Stimulated activated naive B cell treated with anti-CD40 and anti-IgM and Interleukin-4, amounts not matched to agents 10 μg/mL and 1 μg/mL and 100 μg/mL, for 72 hours (primary cell): ENCODE data around the gene APBB1IP.
"Not testable (repeated sequence)": the region's sequence is repeated elsewhere in the genome, so short reads cannot be mapped to it uniquely, and the experiment has no call there.

ENCODE experiments used
- ATAC-seq, 2 donors: fragments of 150-1000 bp; cut with Tn5 transposase; replicated peaks; 2 replicates each; pipeline ENCODE4 v1.10.0; 2021; ENCODE audit warnings: moderate library complexity in 1 of 2
- DNase-seq: peaks from one replicate; pipeline ENCODE4 v3.0.0; 2021
- H3K27ac Mint-ChIP-seq: one replicate; pipeline ENCODE4 v1.8.0; 2022; ENCODE audit warnings: mild to moderate bottlenecking, mixed read lengths
- H3K27me3 Mint-ChIP-seq, 2 donors: one replicate each; pipeline ENCODE4 v1.8.0; 2022; ENCODE audit warnings: mixed read lengths in 2 of 2
- H3K36me3 Mint-ChIP-seq, 2 donors: one replicate each; pipeline ENCODE4 v1.8.0; 2022; ENCODE audit warnings: mixed read lengths in 2 of 2, mild to moderate bottlenecking in 1 of 2
- H3K4me1 Mint-ChIP-seq, 2 donors: one replicate each; pipeline ENCODE4 v1.8.0; 2022; ENCODE audit warnings: mixed read lengths in 2 of 2, mild to moderate bottlenecking in 1 of 2
- H3K4me3 Mint-ChIP-seq, 2 donors: one replicate each; pipeline ENCODE4 v1.8.0; 2022; ENCODE audit warnings: mild to moderate bottlenecking in 2 of 2, mixed read lengths in 2 of 2, moderate library complexity in 1 of 2
- H3K9me3 Mint-ChIP-seq, 2 donors: one replicate each; pipeline ENCODE4 v1.8.0; 2022; ENCODE audit warnings: mixed read lengths in 2 of 2, mild to moderate bottlenecking in 1 of 2

Gene APBB1IP

DNA sequence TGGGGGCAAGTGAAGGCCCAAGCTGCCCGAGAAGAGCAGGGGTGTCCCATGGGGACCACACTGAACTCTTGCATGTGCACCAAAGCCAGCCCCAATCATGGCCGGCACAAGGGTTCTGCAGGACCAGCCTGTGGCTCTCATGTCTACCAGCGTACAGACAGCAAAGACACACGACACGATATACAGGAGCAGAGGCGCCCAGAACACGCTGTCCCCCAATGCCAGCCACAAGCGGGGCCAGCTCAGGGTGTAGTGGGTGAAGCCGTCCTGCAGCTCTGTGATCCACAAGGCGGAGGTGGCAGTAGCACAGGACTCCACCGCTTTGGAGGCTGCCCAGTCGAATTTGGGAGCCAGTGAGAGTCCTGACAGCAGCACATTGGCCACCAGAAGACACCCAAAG is 150.5 kb downstream of the APBB1IP start:
- no peak overlapping the region for H3K4me3 Mint-ChIP-seq
- H3K4me1 Mint-ChIP-seq, result no peaks in the 10 kb centered on the region
- no peak for ATAC-seq
- no peaks in the 10 kb centered on the region for H3K9me3 Mint-ChIP-seq
- H3K27ac Mint-ChIP-seq, result no peak overlapping the region
- peaks cover 10 to 32% of the 10 kb centered on the region in 2 donors for H3K36me3 Mint-ChIP-seq
- no peaks in the 10 kb centered on the region for H3K27me3 Mint-ChIP-seq
- no peak for DNase-seq

DNA sequence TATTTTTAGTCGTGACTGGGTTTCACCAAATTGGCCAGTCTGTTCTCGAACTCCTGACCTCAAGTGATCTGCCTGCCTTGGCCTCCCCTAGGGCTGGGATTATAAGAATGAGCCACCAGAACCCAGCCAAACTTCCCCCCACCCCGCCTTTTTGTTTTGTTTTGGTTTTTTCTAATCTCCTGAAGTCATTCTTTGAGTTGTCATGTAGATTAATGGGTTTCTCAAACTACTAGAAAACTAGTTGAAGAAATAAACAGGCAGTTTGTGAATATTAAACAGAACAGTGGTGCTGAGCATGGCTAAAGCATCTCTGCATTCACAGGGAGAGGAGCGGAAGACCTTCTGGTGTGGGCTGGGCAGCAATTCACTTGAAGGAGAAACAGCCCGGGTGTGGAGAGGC is 151.7 kb downstream of the APBB1IP start:
- not testable (repeated sequence) for H3K27ac Mint-ChIP-seq, H3K9me3 Mint-ChIP-seq, H3K4me3 Mint-ChIP-seq, H3K27me3 Mint-ChIP-seq, H3K4me1 Mint-ChIP-seq, DNase-seq, ATAC-seq
- H3K36me3 Mint-ChIP-seq, result peaks cover 13 to 28% of the 10 kb centered on the region in 2 donors

GRCh38 chr10:26593896-26594295 is 155.8 kb downstream of the APBB1IP start:
- no peak overlapping the region for H3K27ac Mint-ChIP-seq
- H3K4me1 Mint-ChIP-seq, result no peaks in the 10 kb centered on the region
- no peaks in the 10 kb centered on the region for H3K27me3 Mint-ChIP-seq
- H3K36me3 Mint-ChIP-seq, result peaks cover 14 to 26% of the 10 kb centered on the region in 2 donors
- peak; percentile 56 to 69 for ATAC-seq
- H3K9me3 Mint-ChIP-seq, result no peaks in the 10 kb centered on the region
- DNase-seq, result no peak
- H3K4me3 Mint-ChIP-seq, result peak overlapping the region; percentile 39 to 67

GRCh38 chr10:26603283-26603682 is 165.1 kb downstream of the APBB1IP start:
- H3K4me3 Mint-ChIP-seq, H3K9me3 Mint-ChIP-seq, DNase-seq, H3K27me3 Mint-ChIP-seq, H3K4me1 Mint-ChIP-seq, ATAC-seq, H3K27ac Mint-ChIP-seq, H3K36me3 Mint-ChIP-seq: not testable (repeated sequence)

GRCh38 chr10:26604320-26605093 is 166.4 kb downstream of the APBB1IP start:
- not testable (repeated sequence) for H3K27ac Mint-ChIP-seq, H3K4me1 Mint-ChIP-seq, H3K9me3 Mint-ChIP-seq, H3K4me3 Mint-ChIP-seq, ATAC-seq, H3K36me3 Mint-ChIP-seq, H3K27me3 Mint-ChIP-seq, DNase-seq

DNA sequence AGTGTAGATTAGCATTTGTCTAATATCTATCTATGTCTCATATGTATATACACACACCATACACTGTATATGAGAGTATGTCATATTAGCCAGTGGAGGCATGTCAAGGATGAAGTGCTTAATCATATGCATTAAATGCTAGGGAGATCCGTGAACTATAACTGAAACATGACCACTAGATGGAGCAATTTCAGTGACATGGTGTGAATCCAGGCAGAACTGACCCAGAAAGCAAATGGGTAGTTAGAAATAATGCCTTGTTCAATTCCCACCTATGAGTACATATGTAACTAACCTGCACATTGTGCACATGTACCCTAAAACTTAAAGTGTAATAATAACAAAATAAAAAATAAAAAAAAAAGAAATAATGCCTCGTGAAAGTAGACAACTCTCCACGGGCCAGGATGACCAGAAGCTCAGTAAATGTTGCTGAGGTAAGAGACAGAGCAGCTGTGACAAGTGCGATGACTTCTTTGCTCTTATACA is 168.3 kb downstream of the APBB1IP start:
- H3K9me3 Mint-ChIP-seq, H3K4me1 Mint-ChIP-seq, H3K27me3 Mint-ChIP-seq, H3K4me3 Mint-ChIP-seq, DNase-seq, H3K36me3 Mint-ChIP-seq, H3K27ac Mint-ChIP-seq: not testable (repeated sequence)
- peak; percentile 84 to 88 for ATAC-seq

DNA sequence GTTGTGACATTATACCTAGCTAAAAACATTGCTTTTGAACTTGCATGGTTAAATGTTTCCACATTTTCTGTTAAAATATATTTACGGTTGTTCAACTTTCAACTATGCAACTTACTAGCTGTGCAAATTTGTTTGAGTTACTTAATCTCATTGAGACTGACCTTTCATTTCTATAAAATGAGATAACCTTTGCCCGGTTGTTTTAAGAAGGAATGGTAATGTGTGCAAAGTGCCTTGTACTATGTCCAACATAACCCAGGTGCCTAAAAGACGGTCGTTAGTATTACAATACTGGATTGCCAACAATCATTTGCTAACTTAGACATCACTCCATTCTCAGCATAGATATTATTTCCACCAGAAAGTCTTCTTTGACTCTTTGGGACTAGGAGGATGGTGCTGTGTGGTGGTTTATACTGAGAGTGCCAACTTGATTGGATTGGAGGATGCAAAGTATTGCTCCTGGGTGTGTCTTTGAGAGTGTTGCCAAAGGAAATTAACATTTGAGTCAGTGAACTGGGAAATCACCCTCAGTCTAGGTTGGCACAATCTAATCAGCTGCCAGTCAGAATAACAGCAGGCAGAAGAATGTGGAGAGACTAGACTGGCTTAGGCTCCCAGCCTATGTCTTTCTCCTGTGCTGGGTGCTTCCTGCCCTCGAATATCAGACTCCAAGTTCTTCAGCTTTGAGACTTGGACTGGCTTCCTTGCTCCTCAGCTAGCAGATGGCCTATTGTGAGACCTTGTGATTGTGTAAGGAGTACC is 174.2 kb downstream of the APBB1IP start:
- Mint-ChIP-seq H3K27me3 (peaks cover 0 to 5% of the 10 kb centered on the region in 2 donors), H3K27ac (no peak overlapping the region), H3K36me3 (no peaks in the 10 kb centered on the region), H3K4me3 (no peak overlapping the region), H3K4me1 (no peaks in the 10 kb centered on the region), H3K9me3 (peaks cover 0 to 2% of the 10 kb centered on the region in 2 donors)
- DNase-seq (no peak), ATAC-seq (no peak)
